HepG2 (cell line): ENCODE data around the gene FAM117A. TPM values are rescaled to one million over a fixed set of nuclear protein-coding genes. Genes with fewer than 3 reads are reported as not detected.
A peak's percentile ranks its signal among the peaks of the same experiment; 100 is the strongest.

Experiments
- GPN1 ChIP-seq: sonication (generic); formaldehyde crosslinking; IDR thresholded peaks from 2 replicates; pipeline ENCODE4 v1.5.1; 2020; ENCODE audit warnings: missing genetic modification reagents, borderline replicate concordance
- GTF2F1 ChIP-seq: fragments of 150-350 bp; IDR thresholded peaks from 2 replicates; pipeline ENCODE4 v1.6.1; 2014; ENCODE audit warnings: low read length
- HHEX ChIP-seq: IDR thresholded peaks from 2 replicates; pipeline ENCODE4 v1.6.1; 2016; ENCODE audit warnings: control low read depth
- HNRNPK ChIP-seq: fragments of 200-400 bp; formaldehyde crosslinking; IDR thresholded peaks from 2 replicates; pipeline ENCODE4 v1.6.1; 2018; ENCODE audit warnings: low read length, low read depth, moderate library complexity, mild to moderate bottlenecking; ENCODE audit not compliant: poor library complexity, severe bottlenecking
- PAX8 ChIP-seq: sonication (generic); formaldehyde crosslinking; IDR thresholded peaks from 2 replicates; pipeline ENCODE4 v1.8.0; 2022; ENCODE audit warnings: mild to moderate bottlenecking, missing genetic modification reagents, borderline replicate concordance
- PPARG ChIP-seq: conservative IDR thresholded peaks from 2 replicates; pipeline ENCODE4 v1.6.1; 2016; ENCODE audit warnings: missing biosample characterization, missing genetic modification reagents
- TCF7L2 ChIP-seq: IDR thresholded peaks from 2 replicates; pipeline ENCODE4 v1.6.1; 2011; ENCODE audit warnings: mild to moderate bottlenecking, low read depth, low read length, moderate library complexity
- TP53 ChIP-seq: sonication (generic); formaldehyde crosslinking; conservative IDR thresholded peaks from 2 replicates; pipeline ENCODE4 v1.4.0; 2020; ENCODE audit warnings: missing genetic modification reagents
- ZBTB38 ChIP-seq: sonication (generic); formaldehyde crosslinking; IDR thresholded peaks from 2 replicates; pipeline ENCODE4 v1.5.1; 2020; ENCODE audit warnings: mild to moderate bottlenecking, missing genetic modification reagents
- ZFP36 ChIP-seq: fragments of 150-350 bp; IDR thresholded peaks from 2 replicates; pipeline ENCODE4 v1.6.1; 2018; ENCODE audit warnings: borderline replicate concordance, low read length, low read depth; ENCODE audit not compliant: partially characterized antibody
- ZNF136 ChIP-seq: sonication (generic); formaldehyde crosslinking; IDR thresholded peaks from 2 replicates; pipeline ENCODE4 v1.8.1; 2022; ENCODE audit warnings: low read depth, mild to moderate bottlenecking, moderate library complexity, missing genetic modification reagents
- ZNF709 ChIP-seq: sonication (generic); formaldehyde crosslinking; IDR thresholded peaks from 2 replicates; pipeline ENCODE4 v1.5.0; 2020; ENCODE audit warnings: mild to moderate bottlenecking, missing genetic modification reagents
- ZNF747 ChIP-seq: sonication (generic); formaldehyde crosslinking; IDR thresholded peaks from 2 replicates; pipeline ENCODE4 v1.8.1; 2023; ENCODE audit warnings: missing genetic modification reagents, mild to moderate bottlenecking, borderline replicate concordance
- ZNF772 ChIP-seq: sonication (generic); formaldehyde crosslinking; IDR thresholded peaks from 2 replicates; pipeline ENCODE4 v1.5.0; 2020; ENCODE audit warnings: mild to moderate bottlenecking, missing genetic modification reagents
- ZNF891 ChIP-seq: sonication (generic); formaldehyde crosslinking; IDR thresholded peaks from 2 replicates; pipeline ENCODE4 v1.5.0; 2020; ENCODE audit warnings: mild to moderate bottlenecking, missing genetic modification reagents
- ZZZ3 ChIP-seq: sonication (generic); formaldehyde crosslinking; IDR thresholded peaks from 2 replicates; pipeline ENCODE4 v1.4.0; 2020; ENCODE audit warnings: missing genetic modification reagents, mild to moderate bottlenecking, borderline replicate concordance
- polyA plus RNA-seq, 8 experiments: library from polyadenylated mRNA; depleted of rRNA in 3 of 8; stranded (reverse) in 7 of 8; unstranded in 1 of 8; fragments of >200 nt; fragmentation: Illumina TruSeq in 4 of 8; extraction: Trizol in 4 of 8; gene quantifications; 2 replicates each; pipeline versions ENCODE4 v1.2.1 to v1.2.3, GENCODE V29; 2011 to 2016; ENCODE audit warnings: low read depth in 4 of 8, missing spikeins in 1 of 8, mixed read lengths in 1 of 8; ENCODE audit not compliant: insufficient read depth in 1 of 8
- total RNA-seq, 5 experiments: library from RNA; depleted of rRNA; stranded (reverse); fragments of >200 nt; fragmentation: Illumina TruSeq; extraction: Trizol; gene quantifications; 2 replicates each; pipeline ENCODE4 v1.2.3, GENCODE V29; 2016; ENCODE audit warnings: low read depth in 1 of 5
- TF ChIP-seq, protein P1 (sequence below): IDR thresholded peaks from 2 replicates; pipeline ENCODE4 v1.6.1; 2016; ENCODE audit warnings: missing compliant biosample characterization, missing genetic modification reagents, borderline replicate concordance
- TF ChIP-seq, protein P2 (sequence below): sonication (generic); formaldehyde crosslinking; IDR thresholded peaks from 2 replicates; pipeline ENCODE4 v1.4.0; 2020; ENCODE audit warnings: mild to moderate bottlenecking, missing genetic modification reagents
- TF ChIP-seq, protein P3 (sequence below): sonication (generic); formaldehyde crosslinking; IDR thresholded peaks from 2 replicates; pipeline ENCODE4 v1.4.0; 2020; ENCODE audit warnings: missing genetic modification reagents, borderline replicate concordance
- TF ChIP-seq, protein P4 (sequence below): sonication (generic); formaldehyde crosslinking; IDR thresholded peaks from 2 replicates; pipeline ENCODE4 v1.4.0; 2020; ENCODE audit warnings: mild to moderate bottlenecking, missing genetic modification reagents
- TF ChIP-seq, protein P5 (sequence below): sonication (generic); formaldehyde crosslinking; conservative IDR thresholded peaks from 2 replicates; pipeline ENCODE4 v1.8.1; 2023; ENCODE audit warnings: missing genetic modification reagents

The FAM117A gene
- total and polyA plus RNA-seq, 2 of the 13 experiments (the other 11 are each of a cell fraction or from before 2014, with no cell fraction given), result 12.1 to 19.8 TPM

DNA sequence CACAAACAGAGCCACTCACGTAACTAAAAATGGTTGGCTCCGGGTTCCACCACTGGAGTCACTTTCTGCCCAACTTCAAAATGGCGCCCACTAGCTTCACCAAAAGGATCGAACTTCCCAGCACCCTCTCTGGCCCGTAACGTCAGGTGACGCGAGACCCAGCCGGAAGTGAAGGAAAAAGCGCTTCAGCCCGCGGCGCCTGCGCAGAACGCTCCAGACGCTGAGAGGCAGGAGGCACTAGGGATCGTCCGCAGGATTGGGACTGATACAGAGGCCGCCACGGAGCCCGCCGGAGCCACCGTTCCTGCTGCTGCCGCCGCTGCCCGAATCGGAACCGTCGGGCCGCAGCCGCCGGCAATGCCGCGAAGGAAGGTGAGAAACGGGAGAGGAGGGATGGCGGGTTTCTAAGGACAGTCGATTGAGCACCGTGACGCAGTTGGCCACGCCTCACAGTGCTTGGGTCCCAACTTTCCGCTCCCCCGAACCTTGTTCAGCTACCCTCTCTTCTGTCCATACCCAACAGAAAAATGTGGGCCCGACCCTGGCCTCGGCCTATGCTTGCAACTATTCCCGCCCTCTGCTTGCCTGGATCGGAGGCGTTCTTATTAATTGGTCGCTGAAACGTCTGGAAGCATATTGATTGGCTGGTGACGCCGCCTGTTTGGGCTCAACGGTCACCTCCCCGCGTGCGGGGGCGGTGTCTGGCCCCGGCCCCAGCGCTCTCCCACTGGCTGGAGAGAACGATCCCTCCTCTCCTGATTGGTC lies 24.7 kb upstream of the FAM117A start, which contains the start of gene KAT7 (continued):
- TF ChIP-seq, protein P1, sequence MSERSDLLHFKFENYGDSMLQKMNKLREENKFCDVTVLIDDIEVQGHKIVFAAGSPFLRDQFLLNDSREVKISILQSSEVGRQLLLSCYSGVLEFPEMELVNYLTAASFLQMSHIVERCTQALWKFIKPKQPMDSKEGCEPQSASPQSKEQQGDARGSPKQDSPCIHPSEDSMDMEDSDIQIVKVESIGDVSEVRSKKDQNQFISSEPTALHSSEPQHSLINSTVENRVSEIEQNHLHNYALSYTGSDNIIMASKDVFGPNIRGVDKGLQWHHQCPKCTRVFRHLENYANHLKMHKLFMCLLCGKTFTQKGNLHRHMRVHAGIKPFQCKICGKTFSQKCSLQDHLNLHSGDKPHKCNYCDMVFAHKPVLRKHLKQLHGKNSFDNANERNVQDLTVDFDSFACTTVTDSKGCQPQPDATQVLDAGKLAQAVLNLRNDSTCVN (CRISPR knock-in tag), result peak; percentile 93
- TF ChIP-seq TCF7L2 (no peak), HHEX (CRISPR knock-in tag) (0 out of 2 replicates have a peak, but pooled peaks have one; percentile 55), PPARG (CRISPR knock-in tag) (0 out of 2 replicates have a peak, but pooled peaks have one; percentile 21), ZBTB38 (CRISPR knock-in tag) (peak; percentile 69; the same call in 1 of the 2 replicates), ZNF747 (CRISPR knock-in tag) (peak; percentile 96), ZZZ3 (CRISPR knock-in tag) (peak; percentile 83; the same call in 1 of the 2 replicates), PAX8 (CRISPR knock-in tag) (no peak), TP53 (CRISPR knock-in tag) (0 out of 2 replicates have a peak, but pooled peaks have one; percentile 46), HNRNPK (no peak), ZNF136 (CRISPR knock-in tag) (no peak), GPN1 (CRISPR knock-in tag) (no peak), ZNF772 (CRISPR knock-in tag) (peak; percentile 92; the same call in 1 of the 2 replicates), GTF2F1 (peak; percentile 35; the same call in 1 of the 2 replicates), ZNF891 (peak; percentile 98), ZFP36 (no peak), ZNF709 (CRISPR knock-in tag) (peak; percentile 90; the same call in 1 of the 2 replicates)
- TF ChIP-seq, protein P2, sequence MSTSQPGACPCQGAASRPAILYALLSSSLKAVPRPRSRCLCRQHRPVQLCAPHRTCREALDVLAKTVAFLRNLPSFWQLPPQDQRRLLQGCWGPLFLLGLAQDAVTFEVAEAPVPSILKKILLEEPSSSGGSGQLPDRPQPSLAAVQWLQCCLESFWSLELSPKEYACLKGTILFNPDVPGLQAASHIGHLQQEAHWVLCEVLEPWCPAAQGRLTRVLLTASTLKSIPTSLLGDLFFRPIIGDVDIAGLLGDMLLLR (CRISPR knock-in tag), result no peak; the same call in 1 of the 2 replicates
- TF ChIP-seq, protein P3, sequence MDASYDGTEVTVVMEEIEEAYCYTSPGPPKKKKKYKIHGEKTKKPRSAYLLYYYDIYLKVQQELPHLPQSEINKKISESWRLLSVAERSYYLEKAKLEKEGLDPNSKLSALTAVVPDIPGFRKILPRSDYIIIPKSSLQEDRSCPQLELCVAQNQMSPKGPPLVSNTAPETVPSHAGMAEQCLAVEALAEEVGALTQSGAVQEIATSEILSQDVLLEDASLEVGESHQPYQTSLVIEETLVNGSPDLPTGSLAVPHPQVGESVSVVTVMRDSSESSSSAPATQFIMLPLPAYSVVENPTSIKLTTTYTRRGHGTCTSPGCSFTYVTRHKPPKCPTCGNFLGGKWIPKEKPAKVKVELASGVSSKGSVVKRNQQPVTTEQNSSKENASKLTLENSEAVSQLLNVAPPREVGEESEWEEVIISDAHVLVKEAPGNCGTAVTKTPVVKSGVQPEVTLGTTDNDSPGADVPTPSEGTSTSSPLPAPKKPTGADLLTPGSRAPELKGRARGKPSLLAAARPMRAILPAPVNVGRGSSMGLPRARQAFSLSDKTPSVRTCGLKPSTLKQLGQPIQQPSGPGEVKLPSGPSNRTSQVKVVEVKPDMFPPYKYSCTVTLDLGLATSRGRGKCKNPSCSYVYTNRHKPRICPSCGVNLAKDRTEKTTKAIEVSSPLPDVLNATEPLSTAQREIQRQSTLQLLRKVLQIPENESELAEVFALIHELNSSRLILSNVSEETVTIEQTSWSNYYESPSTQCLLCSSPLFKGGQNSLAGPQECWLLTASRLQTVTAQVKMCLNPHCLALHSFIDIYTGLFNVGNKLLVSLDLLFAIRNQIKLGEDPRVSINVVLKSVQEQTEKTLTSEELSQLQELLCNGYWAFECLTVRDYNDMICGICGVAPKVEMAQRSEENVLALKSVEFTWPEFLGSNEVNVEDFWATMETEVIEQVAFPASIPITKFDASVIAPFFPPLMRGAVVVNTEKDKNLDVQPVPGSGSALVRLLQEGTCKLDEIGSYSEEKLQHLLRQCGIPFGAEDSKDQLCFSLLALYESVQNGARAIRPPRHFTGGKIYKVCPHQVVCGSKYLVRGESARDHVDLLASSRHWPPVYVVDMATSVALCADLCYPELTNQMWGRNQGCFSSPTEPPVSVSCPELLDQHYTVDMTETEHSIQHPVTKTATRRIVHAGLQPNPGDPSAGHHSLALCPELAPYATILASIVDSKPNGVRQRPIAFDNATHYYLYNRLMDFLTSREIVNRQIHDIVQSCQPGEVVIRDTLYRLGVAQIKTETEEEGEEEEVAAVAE, result peak; percentile 83
- TF ChIP-seq, protein P4, sequence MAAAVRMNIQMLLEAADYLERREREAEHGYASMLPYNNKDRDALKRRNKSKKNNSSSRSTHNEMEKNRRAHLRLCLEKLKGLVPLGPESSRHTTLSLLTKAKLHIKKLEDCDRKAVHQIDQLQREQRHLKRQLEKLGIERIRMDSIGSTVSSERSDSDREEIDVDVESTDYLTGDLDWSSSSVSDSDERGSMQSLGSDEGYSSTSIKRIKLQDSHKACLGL (CRISPR knock-in tag), result peak; percentile 73
- TF ChIP-seq, protein P5, sequence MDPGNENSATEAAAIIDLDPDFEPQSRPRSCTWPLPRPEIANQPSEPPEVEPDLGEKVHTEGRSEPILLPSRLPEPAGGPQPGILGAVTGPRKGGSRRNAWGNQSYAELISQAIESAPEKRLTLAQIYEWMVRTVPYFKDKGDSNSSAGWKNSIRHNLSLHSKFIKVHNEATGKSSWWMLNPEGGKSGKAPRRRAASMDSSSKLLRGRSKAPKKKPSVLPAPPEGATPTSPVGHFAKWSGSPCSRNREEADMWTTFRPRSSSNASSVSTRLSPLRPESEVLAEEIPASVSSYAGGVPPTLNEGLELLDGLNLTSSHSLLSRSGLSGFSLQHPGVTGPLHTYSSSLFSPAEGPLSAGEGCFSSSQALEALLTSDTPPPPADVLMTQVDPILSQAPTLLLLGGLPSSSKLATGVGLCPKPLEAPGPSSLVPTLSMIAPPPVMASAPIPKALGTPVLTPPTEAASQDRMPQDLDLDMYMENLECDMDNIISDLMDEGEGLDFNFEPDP, result no peak
